Left forelimb (tissue), 1 donor: ENCODE results near the gene FAM161B.
"Not testable (repeated sequence)": the region's sequence is repeated elsewhere in the genome, so short reads cannot be mapped to it uniquely, and the experiment has no call there.

Experiments
- DNase-seq: peaks from one replicate; pipeline ENCODE4 v3.0.0-alpha.2; 2018; ENCODE audit warnings: low spot score

The FAM161B gene

GRCh38 chr14:73942180-73942579, 7.7 kb downstream of the FAM161B start:
- no peak for DNase-seq

GRCh38 chr14:73937012-73937411, 12.9 kb downstream of the FAM161B start:
- no peak for DNase-seq

DNA sequence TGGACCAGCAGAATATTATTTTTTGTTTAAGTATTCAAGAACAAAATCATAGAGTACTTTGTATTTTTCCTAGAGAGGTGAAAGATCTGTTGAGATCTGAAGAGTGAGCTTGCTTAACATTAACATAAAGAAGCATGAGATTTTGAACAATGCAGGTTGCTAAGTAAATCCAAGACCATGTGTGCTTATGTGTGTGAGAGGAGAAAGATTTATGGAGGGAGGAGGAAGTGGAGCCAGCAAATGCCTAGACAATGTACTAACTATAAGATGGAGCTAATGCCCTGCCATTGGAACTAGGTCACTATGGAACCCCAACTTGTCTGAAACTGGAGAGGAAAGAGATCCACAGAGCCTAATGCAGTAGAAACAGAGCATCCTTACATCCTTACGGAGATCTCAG, 13.3 kb downstream of the FAM161B start:
- DNase-seq = no peak

- no peak for DNase-seq
Observed at GRCh38 chr14:73935666-73936065, 14.2 kb downstream of the FAM161B start.

DNA sequence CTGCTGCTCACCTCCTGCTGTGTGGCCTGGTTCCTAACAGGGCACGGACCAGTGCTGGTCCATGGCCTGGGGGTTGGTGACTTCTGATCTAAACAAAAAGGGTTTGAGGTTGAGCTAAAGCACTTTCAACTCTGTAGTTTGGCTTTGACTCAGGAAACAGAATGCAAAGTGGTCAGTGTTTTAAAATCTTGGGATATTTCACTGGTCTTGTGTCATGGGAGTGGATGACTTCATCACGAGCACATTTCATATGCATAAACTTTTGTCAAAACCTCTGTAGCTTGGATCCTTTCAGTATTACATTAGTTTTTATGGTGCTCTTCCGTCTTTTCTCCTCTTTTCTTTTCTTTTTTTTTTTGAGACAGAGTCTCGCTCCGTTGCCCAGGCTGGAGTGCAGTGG, 25.6 kb downstream of the FAM161B start:
- DNase-seq = no peak

- not testable (repeated sequence) for DNase-seq
Observed at GRCh38 chr14:73919457-73919856, 30.4 kb downstream of the FAM161B start.

- no peak for DNase-seq
Observed at GRCh38 chr14:73916324-73916723, 33.6 kb downstream of the FAM161B start.

DNA sequence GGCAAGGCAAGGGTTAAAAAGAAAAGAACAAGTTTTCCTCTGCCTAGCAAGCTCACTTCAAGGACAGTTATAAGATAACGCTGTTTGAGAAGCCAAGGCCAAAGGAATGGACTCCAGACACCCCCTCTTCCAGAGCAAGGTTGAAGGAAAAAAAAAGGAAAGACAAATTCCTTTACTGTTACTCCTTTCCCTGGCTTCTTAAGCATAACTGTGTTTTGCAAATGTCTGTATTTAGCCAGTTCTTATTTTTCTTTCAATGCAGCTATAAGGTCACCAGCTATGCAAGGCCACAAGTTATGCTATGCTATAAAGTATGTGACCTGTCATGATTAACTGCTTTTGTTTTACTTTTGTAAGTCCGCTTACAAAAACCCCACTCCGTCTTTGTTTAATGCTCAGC, 36.6 kb downstream of the FAM161B start:
- no peak for DNase-seq

- no peak for DNase-seq
Observed at GRCh38 chr14:73909681-73910080, 40.2 kb downstream of the FAM161B start.

DNA sequence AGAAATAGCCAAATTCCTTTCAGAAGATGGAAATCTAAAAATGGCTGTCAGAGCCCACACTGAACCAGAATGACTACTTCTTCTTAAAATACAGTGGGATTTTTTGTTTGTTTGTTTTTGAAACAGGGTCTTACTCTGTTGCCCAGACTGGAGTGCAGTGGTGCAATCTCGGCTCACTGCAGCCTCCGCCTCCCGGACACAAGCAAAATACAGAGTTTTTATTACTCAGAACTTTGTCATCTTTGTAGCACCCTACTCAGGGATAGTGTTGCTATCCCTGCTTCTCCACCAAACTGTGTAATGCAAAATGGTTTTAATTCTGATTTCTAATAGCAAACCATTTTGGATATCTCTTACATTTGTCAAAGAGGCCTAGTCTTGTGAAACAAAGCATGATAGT, 46.9 kb downstream of the FAM161B start:
- no peak for DNase-seq

DNA sequence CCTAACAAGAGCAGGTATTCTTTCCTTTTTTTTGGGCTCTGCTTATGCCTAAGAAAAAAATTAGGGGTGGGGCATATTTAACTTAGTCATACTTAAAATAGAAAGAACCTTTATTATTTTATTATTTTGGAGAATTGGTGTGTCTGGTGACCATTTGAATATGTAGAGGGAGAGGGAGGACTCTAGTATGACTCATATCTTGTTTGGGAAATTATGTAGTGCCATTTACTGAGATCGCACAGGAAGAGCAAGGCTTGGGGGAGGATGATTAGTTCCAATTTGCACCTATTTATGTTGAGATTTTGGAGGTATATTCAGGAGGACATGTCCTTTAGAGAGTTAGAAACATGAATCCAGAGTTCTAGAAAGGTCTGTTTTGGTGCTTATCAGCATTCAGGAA, 53.4 kb downstream of the FAM161B start:
- no peak for DNase-seq

GRCh38 chr14:73895939-73896338, 54.0 kb downstream of the FAM161B start:
- no peak for DNase-seq

DNA sequence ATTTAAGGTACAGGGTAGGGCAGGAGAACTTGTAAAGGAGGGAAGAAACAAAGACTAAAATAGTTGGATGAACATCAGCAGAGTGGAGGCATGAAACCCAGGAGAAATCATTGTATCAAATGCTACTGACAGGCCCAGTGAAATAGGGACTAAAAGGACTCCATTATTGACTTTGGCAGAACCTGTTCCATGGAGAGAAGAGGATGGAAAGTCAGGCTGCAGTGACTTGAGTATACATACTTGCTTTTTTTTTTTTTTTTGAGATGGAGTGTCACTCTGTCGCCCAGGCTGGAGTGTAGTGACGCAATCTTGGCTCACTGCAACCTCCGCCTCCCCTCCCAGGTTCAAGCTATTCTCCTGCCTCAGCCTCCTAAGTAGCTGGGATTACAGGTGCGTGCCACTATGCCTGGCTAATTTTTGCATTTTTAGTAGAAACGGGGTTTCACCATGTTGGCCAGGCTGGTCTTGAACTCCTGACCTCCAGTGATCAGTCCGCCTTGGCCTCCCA, 55.7 kb downstream of the FAM161B start:
- DNase-seq = not testable (repeated sequence)

DNA sequence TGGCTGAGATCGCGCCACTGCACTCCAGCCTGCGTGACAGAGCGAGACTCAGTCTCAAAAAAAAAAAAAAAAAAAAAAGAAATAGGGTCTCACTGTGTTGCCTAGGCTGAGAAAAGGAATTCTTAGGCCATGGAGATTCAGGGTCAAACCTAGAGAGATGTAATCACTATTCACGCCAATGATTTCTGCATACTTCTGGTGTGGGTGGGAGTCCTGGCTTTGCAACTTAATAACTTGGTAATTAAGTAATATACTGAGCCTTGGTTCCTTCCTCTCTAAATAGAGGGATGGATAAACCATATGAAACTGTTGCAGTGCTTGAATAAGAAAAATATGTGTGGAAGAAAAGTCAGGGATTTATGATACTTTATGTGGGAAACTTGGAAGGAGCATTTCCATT, 60.5 kb downstream of the FAM161B start:
- DNase-seq = no peak

GRCh38 chr14:73888971-73889370, 60.9 kb downstream of the FAM161B start:
- no peak for DNase-seq

GRCh38 chr14:73888460-73888725, 61.5 kb downstream of the FAM161B start:
- no peak for DNase-seq

- no peak for DNase-seq
Observed at GRCh38 chr14:73887694-73888459, 62.0 kb downstream of the FAM161B start.

DNA sequence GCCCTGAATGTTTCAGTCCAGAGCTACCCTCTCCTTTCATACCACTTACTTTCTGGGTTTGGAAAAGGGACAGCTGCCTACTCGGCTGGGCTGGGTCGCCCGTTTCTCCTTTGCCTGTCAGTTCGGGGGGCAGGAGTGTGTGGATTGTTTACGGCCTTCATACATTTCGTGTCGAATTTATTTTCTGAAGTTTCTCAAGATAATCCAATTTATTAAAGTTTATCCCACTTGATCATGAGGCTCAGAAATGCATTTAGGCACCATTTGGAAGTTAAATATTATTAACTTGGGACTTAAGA, 62.6 kb downstream of the FAM161B start:
- no peak for DNase-seq

- DNase-seq = peak; percentile 96
Observed at GRCh38 chr14:73886449-73887317, 63.2 kb downstream of the FAM161B start, which contains the start of gene ZNF410. Gene ZNF410 (plus strand): TSS chr14:73886859. CDS start chr14:73892176, 5,317 bp downstream.

- DNase-seq = no peak
Observed at GRCh38 chr14:73884438-73885190, 65.3 kb downstream of the FAM161B start.
